ENCODE results near the gene C2orf68.

- TF ChIP-seq, protein P1, sequence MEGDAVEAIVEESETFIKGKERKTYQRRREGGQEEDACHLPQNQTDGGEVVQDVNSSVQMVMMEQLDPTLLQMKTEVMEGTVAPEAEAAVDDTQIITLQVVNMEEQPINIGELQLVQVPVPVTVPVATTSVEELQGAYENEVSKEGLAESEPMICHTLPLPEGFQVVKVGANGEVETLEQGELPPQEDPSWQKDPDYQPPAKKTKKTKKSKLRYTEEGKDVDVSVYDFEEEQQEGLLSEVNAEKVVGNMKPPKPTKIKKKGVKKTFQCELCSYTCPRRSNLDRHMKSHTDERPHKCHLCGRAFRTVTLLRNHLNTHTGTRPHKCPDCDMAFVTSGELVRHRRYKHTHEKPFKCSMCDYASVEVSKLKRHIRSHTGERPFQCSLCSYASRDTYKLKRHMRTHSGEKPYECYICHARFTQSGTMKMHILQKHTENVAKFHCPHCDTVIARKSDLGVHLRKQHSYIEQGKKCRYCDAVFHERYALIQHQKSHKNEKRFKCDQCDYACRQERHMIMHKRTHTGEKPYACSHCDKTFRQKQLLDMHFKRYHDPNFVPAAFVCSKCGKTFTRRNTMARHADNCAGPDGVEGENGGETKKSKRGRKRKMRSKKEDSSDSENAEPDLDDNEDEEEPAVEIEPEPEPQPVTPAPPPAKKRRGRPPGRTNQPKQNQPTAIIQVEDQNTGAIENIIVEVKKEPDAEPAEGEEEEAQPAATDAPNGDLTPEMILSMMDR (IDR thresholded peaks at IDR 0.05; ENCODE audit: borderline replicate concordance, extremely low read depth, low read length, poor library complexity, severe bottlenecking), result no peak
- TF ChIP-seq EZH2 (IDR thresholded peaks at IDR 0.05; ENCODE audit: borderline replicate concordance, low read depth, low read length, severe bottlenecking), result no peak
These were observed 3.5 kb upstream of the C2orf68 start for GRCh38 chr2:85615413-85615728.

Data from DND-41 (cell line).